ENCODE measurements around the gene CLEC5A. TPM values are rescaled to one million over a fixed set of nuclear protein-coding genes. Genes with fewer than 3 reads are reported as not detected.

CLEC5A gene
- total RNA-seq, 2 donors from 2014 or later: 0.74 to 1.1 TPM

- no peak overlapping the region for H3K4me3 ChIP-seq
- intact Hi-C loops (cut with DNase I): no loop called here
- no peaks in the 10 kb centered on the region for H3K4me1 ChIP-seq (replicated peaks)
- no peaks in the 10 kb centered on the region for H3K36me3 ChIP-seq
- H3K27me3 ChIP-seq (replicated peaks; ENCODE audit: insufficient read depth): no peaks in the 10 kb centered on the region
- no peak overlapping the region for H3K27ac ChIP-seq
- DNase-seq (ENCODE audit: low spot score): no peak
- H3K9me3 ChIP-seq: no peaks in the 10 kb centered on the region
- WGBS: 79% methylated on average over 3 of the region's 3 CpGs
- TF ChIP-seq POLR2AphosphoS5 (IDR thresholded peaks at IDR 0.05): no peak
- TF ChIP-seq CTCF (IDR thresholded peaks at IDR 0.05): no peak
- no peak for TF ChIP-seq POLR2A (IDR thresholded peaks at IDR 0.05)
These were observed 3.1 kb upstream of the CLEC5A start for GRCh38 chr7:141949911-141950310.

GRCh38 chr7:141949451-141949850 is 2.7 kb upstream of the CLEC5A start:
- no peaks in the 10 kb centered on the region for H3K4me1 ChIP-seq (replicated peaks)
- H3K9me3 ChIP-seq: no peaks in the 10 kb centered on the region
- H3K4me3 ChIP-seq: no peak overlapping the region
- no peaks in the 10 kb centered on the region for H3K27me3 ChIP-seq (replicated peaks; ENCODE audit: insufficient read depth)
- no peak for TF ChIP-seq POLR2A (IDR thresholded peaks at IDR 0.05)
- no peak for TF ChIP-seq POLR2AphosphoS5 (IDR thresholded peaks at IDR 0.05)
- TF ChIP-seq CTCF (IDR thresholded peaks at IDR 0.05): no peak
- intact Hi-C loops (cut with DNase I): no loop called here
- no peaks in the 10 kb centered on the region for H3K36me3 ChIP-seq
- no peak for DNase-seq (ENCODE audit: low spot score)
- H3K27ac ChIP-seq: no peak overlapping the region
- WGBS: 56% methylated on average over 2 of the region's 2 CpGs

- H3K4me1 ChIP-seq (replicated peaks): no peaks in the 10 kb centered on the region
- WGBS: 78% methylated on average over 2 of the region's 2 CpGs
- no peaks in the 10 kb centered on the region for H3K36me3 ChIP-seq
- H3K27me3 ChIP-seq (replicated peaks; ENCODE audit: insufficient read depth): no peaks in the 10 kb centered on the region
- H3K27ac ChIP-seq: no peak overlapping the region
- TF ChIP-seq POLR2A (IDR thresholded peaks at IDR 0.05) (no peak), CTCF (IDR thresholded peaks at IDR 0.05) (no peak), POLR2AphosphoS5 (IDR thresholded peaks at IDR 0.05) (no peak)
- no peak for DNase-seq (ENCODE audit: low spot score)
- H3K9me3 ChIP-seq: no peaks in the 10 kb centered on the region
- intact Hi-C loops (cut with DNase I): no loop called here
- H3K4me3 ChIP-seq: no peak overlapping the region
These were observed 2.2 kb upstream of the CLEC5A start for GRCh38 chr7:141949021-141949420.

- H3K4me1 ChIP-seq (replicated peaks): no peaks in the 10 kb centered on the region
- H3K27me3 ChIP-seq (replicated peaks; ENCODE audit: insufficient read depth): no peaks in the 10 kb centered on the region
- no peaks in the 10 kb centered on the region for H3K36me3 ChIP-seq
- intact Hi-C loops (cut with DNase I): no loop called here
- H3K4me3 ChIP-seq: no peak overlapping the region
- H3K9me3 ChIP-seq: no peaks in the 10 kb centered on the region
- 53% methylated on average over 3 of the region's 3 CpGs for WGBS
- H3K27ac ChIP-seq: no peak overlapping the region
- no peak for DNase-seq (ENCODE audit: low spot score)
- TF ChIP-seq POLR2AphosphoS5 (IDR thresholded peaks at IDR 0.05) (no peak), CTCF (IDR thresholded peaks at IDR 0.05) (no peak), POLR2A (IDR thresholded peaks at IDR 0.05) (no peak)
These were observed 1.4 kb downstream of the CLEC5A start for GRCh38 chr7:141945356-141945755.

GRCh38 chr7:141944811-141945210 is 2.0 kb downstream of the CLEC5A start:
- Histone ChIP-seq H3K9me3 (no peaks in the 10 kb centered on the region), H3K27me3 (replicated peaks; ENCODE audit: insufficient read depth) (no peaks in the 10 kb centered on the region), H3K27ac (no peak overlapping the region), H3K4me3 (no peak overlapping the region), H3K4me1 (replicated peaks) (no peaks in the 10 kb centered on the region), H3K36me3 (no peaks in the 10 kb centered on the region)
- 76% methylated on average over 3 of the region's 3 CpGs for WGBS
- DNase-seq (ENCODE audit: low spot score): no peak
- TF ChIP-seq CTCF (IDR thresholded peaks at IDR 0.05) (no peak), POLR2AphosphoS5 (IDR thresholded peaks at IDR 0.05) (no peak), POLR2A (IDR thresholded peaks at IDR 0.05) (no peak)
- intact Hi-C loops (cut with DNase I): no loop called here
